Activated CD4-positive, alpha-beta T cell treated with anti-CD3 and anti-CD28 coated beads for 36 hours (primary cell): Measurements from ENCODE around the gene GRIN2A. TPM values are rescaled to one million over a fixed set of nuclear protein-coding genes. Genes with fewer than 3 reads are reported as not detected.

ENCODE experiments used
- ATAC-seq: fragments of 200-7000 bp; cut with Tn5 transposase; one replicate; pipeline ENCODE4 v1.10.0; 2021; ENCODE audit warnings: mild to moderate bottlenecking, moderate library complexity
- CTCF ChIA-PET: fragments of 350-600 bp; sonication (Branson Sonifier 250); formaldehyde crosslinking; loops from one replicate; lab custom pipeline; 2021; ENCODE audit warnings: antibody characterized with exemption; lab: Charles Lee
- POLR2A ChIA-PET: fragments of 350-600 bp; sonication (Branson Sonifier 250); formaldehyde crosslinking; loops from one replicate; lab custom pipeline; 2021; ENCODE audit warnings: antibody characterized with exemption, inconsistent platforms; lab: Charles Lee
- DNase-seq: peaks from one replicate; pipeline ENCODE4 v3.0.0-alpha.2; 2020
- H3K27ac Mint-ChIP-seq: one replicate; pipeline ENCODE4 v1.8.0; 2021; ENCODE audit warnings: mixed read lengths
- H3K27me3 Mint-ChIP-seq: one replicate; pipeline ENCODE4 v1.8.0; 2021; ENCODE audit warnings: mixed read lengths
- H3K36me3 Mint-ChIP-seq: one replicate; pipeline ENCODE4 v1.8.0; 2021; ENCODE audit warnings: low read depth, mixed read lengths
- H3K4me1 Mint-ChIP-seq: one replicate; pipeline ENCODE4 v1.8.0; 2021; ENCODE audit warnings: mixed read lengths
- H3K4me3 Mint-ChIP-seq: one replicate; pipeline ENCODE4 v1.8.0; 2021; ENCODE audit warnings: mild to moderate bottlenecking, moderate library complexity, mixed read lengths
- H3K9me3 Mint-ChIP-seq: one replicate; pipeline ENCODE4 v1.8.0; 2021; ENCODE audit warnings: low read depth, mixed read lengths
- intact Hi-C, 2 experiments: fragments of 100-400 bp; cut with DNase I in 1 of 2; cut with micrococcal nuclease in 1 of 2; formaldehyde crosslinking; loops; one replicate each; pipeline versions ENCODE4 v1.14.2 to v1.15.1; 2022 to 2024; cut with DNase I, micrococcal nuclease
- total RNA-seq, 2 experiments: library from RNA; stranded (reverse); gene quantifications; one replicate each; pipeline ENCODE4 v1.2.3, GENCODE V29; 2021

The GRIN2A gene
- total RNA-seq, 2 experiments from 2014 or later = not detected

DNA sequence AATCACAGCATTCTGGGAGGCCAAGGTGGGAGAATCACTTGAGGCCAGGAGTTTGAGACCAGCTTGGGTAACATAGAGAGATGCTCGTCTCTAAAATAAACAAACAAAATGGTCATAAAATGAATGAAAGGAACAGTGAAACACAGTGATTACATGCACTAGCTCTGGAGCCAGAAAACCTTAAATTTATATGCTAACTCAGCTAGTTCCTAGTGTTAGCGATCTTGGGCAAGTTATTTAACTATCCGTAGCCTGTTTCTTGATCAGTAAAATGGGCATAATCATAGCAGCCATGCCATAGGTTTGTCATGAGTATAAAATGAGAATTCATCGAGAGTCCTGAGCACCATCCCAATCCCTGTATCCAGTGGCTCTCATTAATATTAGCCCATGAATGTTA, 271.0 kb downstream of the GRIN2A start:
- ATAC-seq (no peak), DNase-seq (no peak)
- CTCF ChIA-PET = no interaction called here
- intact Hi-C loops = loop anchor here in 1 of 2 experiments (2.0 kb wide), 1 partner anchor 20 kb away; no protein-coding TSS in a partner anchor
- POLR2A ChIA-PET = interaction anchor here (0.6 kb wide), 1 partner anchor 294 kb away, joined by 3 read pairs; no protein-coding TSS in a partner anchor
- Mint-ChIP-seq H3K4me1 (no peaks in the 10 kb centered on the region), H3K4me3 (no peak overlapping the region), H3K27me3 (peaks cover 2% of the 10 kb centered on the region), H3K36me3 (no peaks in the 10 kb centered on the region), H3K27ac (no peak overlapping the region), H3K9me3 (peaks cover 4% of the 10 kb centered on the region)

DNA sequence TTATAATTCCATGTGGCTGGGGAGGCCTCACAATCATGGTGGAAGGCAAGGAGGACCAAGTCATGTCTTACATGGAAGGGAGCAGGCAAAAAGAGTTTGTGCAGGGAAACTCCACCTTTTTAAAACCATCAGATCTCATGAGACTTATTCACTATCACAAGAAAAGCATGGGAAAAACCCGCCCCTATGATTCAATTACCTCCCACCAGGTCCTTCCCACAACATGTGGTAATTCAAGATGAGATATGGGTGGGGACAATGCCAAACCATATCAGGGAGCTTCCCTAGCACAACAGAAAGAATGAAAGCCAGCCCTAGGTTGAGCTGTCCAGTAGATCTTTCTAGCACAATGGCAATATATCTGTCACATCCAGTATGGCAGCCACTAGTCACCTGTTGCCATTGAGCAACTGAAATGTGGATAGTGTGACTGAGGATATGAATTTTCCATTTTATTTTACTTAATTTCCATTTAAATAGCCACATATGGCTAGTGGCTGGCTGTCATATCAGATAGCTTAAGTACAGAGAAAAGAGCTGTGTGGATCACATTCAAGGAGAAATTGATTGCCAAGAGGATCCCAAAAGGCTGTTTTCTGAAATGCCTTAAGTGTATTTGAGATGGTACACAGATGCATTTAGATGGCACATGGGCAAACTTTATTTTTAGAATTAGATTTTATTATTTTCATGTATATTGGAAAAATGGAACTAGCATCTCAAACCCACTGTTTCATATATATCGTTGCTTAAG, 273.0 kb downstream of the GRIN2A start:
- H3K36me3 Mint-ChIP-seq = no peaks in the 10 kb centered on the region
- intact Hi-C loops = no loop called here
- ATAC-seq = no peak
- ChIA-PET POLR2A (no interaction called here), CTCF (no interaction called here)
- H3K4me1 Mint-ChIP-seq = no peaks in the 10 kb centered on the region
- no peak for DNase-seq
- H3K9me3 Mint-ChIP-seq = peaks cover 3% of the 10 kb centered on the region
- H3K27me3 Mint-ChIP-seq = peaks cover 2% of the 10 kb centered on the region
- no peak overlapping the region for H3K4me3 Mint-ChIP-seq
- no peak overlapping the region for H3K27ac Mint-ChIP-seq

DNA sequence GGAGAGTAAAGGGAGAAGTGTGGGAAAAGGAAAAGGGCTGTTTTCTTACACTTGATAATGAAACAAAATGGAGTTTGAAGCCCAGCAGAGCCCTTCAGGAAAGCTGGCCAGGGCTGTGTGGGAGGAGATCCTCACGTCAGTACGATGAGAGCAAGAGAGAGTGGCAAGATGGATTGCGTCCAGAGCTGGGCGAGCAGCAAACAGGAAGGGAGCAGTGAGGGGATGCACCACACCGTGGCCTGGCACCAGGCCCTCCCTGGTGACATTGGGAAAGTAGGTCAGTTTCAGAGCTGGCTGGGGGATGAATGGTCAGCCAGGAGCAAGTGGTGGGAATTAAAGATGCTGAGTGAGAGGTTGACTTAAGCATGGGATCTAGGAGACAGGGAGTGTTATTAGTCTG, 273.6 kb downstream of the GRIN2A start:
- intact Hi-C loops = no loop called here
- H3K9me3 Mint-ChIP-seq = peaks cover 3% of the 10 kb centered on the region
- DNase-seq (no peak), ATAC-seq (no peak)
- H3K36me3 Mint-ChIP-seq = no peaks in the 10 kb centered on the region
- CTCF ChIA-PET = interaction anchor here (0.6 to 0.7 kb wide), 2 partner anchors 8 to 11 kb away, joined by 3 to 4 read pairs; no protein-coding TSS in a partner anchor
- POLR2A ChIA-PET = no interaction called here
- no peak overlapping the region for H3K27ac Mint-ChIP-seq
- peaks cover 2% of the 10 kb centered on the region for H3K27me3 Mint-ChIP-seq
- no peaks in the 10 kb centered on the region for H3K4me1 Mint-ChIP-seq
- H3K4me3 Mint-ChIP-seq = no peak overlapping the region

DNA sequence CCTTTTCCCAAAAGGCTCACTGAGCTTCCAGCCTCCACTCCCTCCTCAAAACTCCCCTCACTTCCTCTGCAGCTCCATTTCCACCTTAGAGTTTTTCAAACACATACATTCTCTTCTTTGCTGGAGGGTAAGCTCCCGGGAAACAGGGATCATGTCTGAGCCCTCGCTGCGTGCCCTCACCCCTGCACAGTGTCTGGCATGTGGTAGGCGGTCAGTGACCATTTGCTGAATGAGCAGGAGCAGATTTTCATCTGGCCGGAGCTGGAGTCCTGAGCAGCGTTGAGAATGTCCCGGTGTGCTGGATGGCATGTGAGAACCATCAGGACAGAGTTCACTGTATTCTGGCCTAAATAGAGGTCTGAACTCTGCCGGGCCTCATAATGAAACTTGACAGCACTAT, 274.5 kb downstream of the GRIN2A start:
- ChIA-PET POLR2A (interaction anchor here (0.6 kb wide), 1 partner anchor 698 kb away, joined by 3 read pairs; no protein-coding TSS in a partner anchor), CTCF (interaction anchor here (0.6 to 0.7 kb wide), 2 partner anchors 12 to 700 kb away, joined by 3 to 4 read pairs; no protein-coding TSS in a partner anchor)
- Mint-ChIP-seq H3K27ac (no peak overlapping the region), H3K4me3 (no peak overlapping the region), H3K36me3 (no peaks in the 10 kb centered on the region), H3K27me3 (peaks cover 7% of the 10 kb centered on the region), H3K4me1 (no peaks in the 10 kb centered on the region), H3K9me3 (peaks cover 8% of the 10 kb centered on the region)
- DNase-seq = no peak
- intact Hi-C loops = no loop called here
- ATAC-seq = no peak

DNA sequence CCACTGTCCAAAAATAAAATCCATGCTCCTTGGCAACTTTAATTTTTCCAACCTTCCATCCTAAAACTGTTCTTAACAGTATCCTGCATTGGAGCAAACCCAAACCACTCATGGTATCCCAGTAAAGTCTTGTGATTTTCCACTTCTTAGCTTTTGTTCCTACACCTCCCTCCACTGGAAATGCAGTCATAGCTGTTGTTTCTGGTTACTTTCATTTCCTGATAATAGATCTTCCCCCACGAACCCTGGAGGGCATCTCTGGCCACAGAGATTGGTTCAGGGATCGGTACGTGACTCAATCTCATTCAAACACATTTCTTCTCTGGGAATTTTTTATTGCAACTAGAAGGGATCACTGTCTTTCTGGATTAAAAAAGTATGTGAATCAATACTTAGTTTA, 276.0 kb downstream of the GRIN2A start:
- ChIA-PET CTCF (no interaction called here), POLR2A (no interaction called here)
- Mint-ChIP-seq H3K4me1 (no peaks in the 10 kb centered on the region), H3K27ac (no peak overlapping the region), H3K36me3 (no peaks in the 10 kb centered on the region), H3K27me3 (peaks cover 5% of the 10 kb centered on the region), H3K9me3 (peaks cover 6% of the 10 kb centered on the region), H3K4me3 (no peak overlapping the region)
- no peak for DNase-seq
- intact Hi-C loops = no loop called here
- no peak for ATAC-seq

DNA sequence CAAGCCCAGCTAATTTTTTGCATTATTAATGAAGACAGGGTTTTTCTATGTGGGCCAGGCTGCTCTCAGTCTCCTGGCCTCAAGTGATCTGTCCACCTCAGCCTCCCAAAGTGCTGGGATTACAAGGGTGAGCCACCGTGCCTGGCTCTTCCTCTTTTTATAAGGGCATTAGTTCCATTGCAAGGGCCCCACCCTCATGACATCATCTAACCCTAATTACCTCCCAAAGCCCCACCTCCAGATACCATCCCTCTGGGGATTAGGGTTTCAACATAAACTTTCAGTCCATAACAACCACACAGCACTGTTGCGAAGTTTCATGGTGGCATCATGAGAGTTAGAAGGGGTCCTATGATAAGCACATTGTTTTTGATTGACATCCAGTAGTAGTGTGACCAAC, 277.7 kb downstream of the GRIN2A start:
- H3K9me3 Mint-ChIP-seq = peaks cover 6% of the 10 kb centered on the region
- H3K27me3 Mint-ChIP-seq = peaks cover 5% of the 10 kb centered on the region
- H3K36me3 Mint-ChIP-seq = no peaks in the 10 kb centered on the region
- ChIA-PET CTCF (no interaction called here), POLR2A (no interaction called here)
- no peak overlapping the region for H3K27ac Mint-ChIP-seq
- no peak for DNase-seq
- no peak overlapping the region for H3K4me3 Mint-ChIP-seq
- intact Hi-C loops = no loop called here
- no peaks in the 10 kb centered on the region for H3K4me1 Mint-ChIP-seq
- no peak for ATAC-seq

DNA sequence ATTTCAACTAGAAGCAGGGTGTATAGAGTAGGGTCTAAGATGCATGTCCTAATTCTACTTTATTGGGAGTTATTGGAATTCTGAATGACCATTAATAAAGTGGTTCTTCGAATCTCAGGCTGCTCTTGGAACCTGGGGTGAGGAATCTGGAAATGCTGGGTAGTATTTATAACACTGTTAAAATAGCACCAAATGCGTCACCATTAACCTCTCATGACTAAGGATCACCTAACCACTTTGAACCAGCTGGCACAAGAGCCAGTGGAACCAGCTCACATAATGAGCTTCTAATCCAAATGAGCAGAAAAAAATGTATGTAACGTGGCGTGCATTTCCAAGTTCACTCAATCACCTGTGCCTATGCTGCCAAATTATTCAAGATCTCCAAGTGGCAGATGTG, 281.7 kb downstream of the GRIN2A start:
- Mint-ChIP-seq H3K4me3 (no peak overlapping the region), H3K4me1 (no peaks in the 10 kb centered on the region), H3K27me3 (peaks cover 5% of the 10 kb centered on the region), H3K9me3 (peaks cover 6% of the 10 kb centered on the region), H3K36me3 (no peaks in the 10 kb centered on the region), H3K27ac (no peak overlapping the region)
- CTCF ChIA-PET = no interaction called here
- ATAC-seq (no peak), DNase-seq (no peak)
- POLR2A ChIA-PET = no interaction called here
- intact Hi-C loops = no loop called here

DNA sequence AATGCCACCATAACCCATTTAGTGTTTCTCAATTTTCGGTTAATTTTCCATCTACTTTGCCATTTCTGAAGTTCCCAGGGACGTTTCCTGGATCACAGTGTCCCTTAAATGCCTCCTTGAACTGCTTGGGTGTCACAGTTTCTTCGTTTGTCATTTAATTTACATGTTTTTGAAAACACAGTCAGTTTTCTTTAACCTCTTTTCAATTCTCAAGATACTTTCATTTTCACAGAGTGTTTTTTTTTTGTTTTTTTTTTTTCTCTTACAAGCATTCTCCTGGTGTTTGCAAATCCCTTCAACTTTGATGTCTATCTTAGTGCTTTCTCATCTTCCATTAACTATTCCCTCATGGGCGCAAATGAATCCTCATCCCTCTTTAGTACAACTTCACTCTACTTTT, 283.7 kb downstream of the GRIN2A start:
- H3K4me1 Mint-ChIP-seq = no peaks in the 10 kb centered on the region
- ChIA-PET CTCF (no interaction called here), POLR2A (no interaction called here)
- H3K27ac Mint-ChIP-seq = no peak overlapping the region
- H3K27me3 Mint-ChIP-seq = peaks cover 4% of the 10 kb centered on the region
- H3K36me3 Mint-ChIP-seq = no peaks in the 10 kb centered on the region
- intact Hi-C loops = no loop called here
- DNase-seq (no peak), ATAC-seq (no peak)
- no peak overlapping the region for H3K4me3 Mint-ChIP-seq
- peaks cover 7% of the 10 kb centered on the region for H3K9me3 Mint-ChIP-seq

DNA sequence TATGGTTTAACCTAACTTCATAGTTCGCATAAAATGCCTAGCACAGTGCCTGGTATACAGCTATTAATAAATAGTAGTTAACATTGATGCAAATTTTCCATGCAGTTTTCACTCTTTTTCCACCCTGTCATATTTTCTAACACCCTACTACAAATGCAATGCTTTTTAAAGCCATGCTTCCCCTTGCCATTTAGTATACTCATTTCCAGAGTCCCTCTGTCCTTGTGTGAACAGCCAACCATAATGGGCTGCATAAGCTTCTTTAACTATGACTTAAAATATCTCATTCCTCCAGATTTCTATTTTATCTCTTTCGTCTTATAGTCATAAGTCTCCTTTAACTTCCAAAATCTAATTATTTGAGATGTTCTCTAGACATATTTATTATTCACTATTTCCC, 284.1 kb downstream of the GRIN2A start:
- H3K36me3 Mint-ChIP-seq = no peaks in the 10 kb centered on the region
- ATAC-seq = no peak
- DNase-seq = no peak
- ChIA-PET CTCF (no interaction called here), POLR2A (no interaction called here)
- intact Hi-C loops = no loop called here
- H3K27ac Mint-ChIP-seq = no peak overlapping the region
- H3K27me3 Mint-ChIP-seq = peaks cover under 1% of the 10 kb centered on the region
- H3K4me1 Mint-ChIP-seq = no peaks in the 10 kb centered on the region
- peaks cover 2% of the 10 kb centered on the region for H3K9me3 Mint-ChIP-seq
- H3K4me3 Mint-ChIP-seq = no peak overlapping the region

DNA sequence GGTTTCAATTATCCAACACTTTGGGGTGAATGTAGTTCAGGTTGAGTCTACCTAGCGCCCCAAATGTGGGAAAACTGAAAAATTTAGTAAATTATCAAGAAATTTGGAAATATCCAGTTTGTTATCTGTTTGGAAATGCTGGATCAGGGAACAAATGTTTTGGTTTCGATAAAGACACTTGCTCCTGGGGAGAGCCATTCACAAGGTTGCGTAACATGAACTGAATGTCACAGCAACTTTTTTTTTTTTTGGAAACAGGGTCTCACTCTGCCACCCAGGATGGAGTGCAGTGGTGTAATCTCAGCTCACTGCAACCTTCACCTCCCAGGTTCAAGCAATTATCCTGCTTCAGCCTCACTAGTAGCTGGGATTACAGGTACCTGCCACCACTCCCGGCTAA, 286.4 kb downstream of the GRIN2A start:
- no peak overlapping the region for H3K27ac Mint-ChIP-seq
- no peaks in the 10 kb centered on the region for H3K36me3 Mint-ChIP-seq
- no peaks in the 10 kb centered on the region for H3K4me1 Mint-ChIP-seq
- ATAC-seq (no peak), DNase-seq (no peak)
- H3K4me3 Mint-ChIP-seq = no peak overlapping the region
- intact Hi-C loops = no loop called here
- peaks cover 3% of the 10 kb centered on the region for H3K27me3 Mint-ChIP-seq
- ChIA-PET CTCF (no interaction called here), POLR2A (no interaction called here)
- H3K9me3 Mint-ChIP-seq = peaks cover 4% of the 10 kb centered on the region

DNA sequence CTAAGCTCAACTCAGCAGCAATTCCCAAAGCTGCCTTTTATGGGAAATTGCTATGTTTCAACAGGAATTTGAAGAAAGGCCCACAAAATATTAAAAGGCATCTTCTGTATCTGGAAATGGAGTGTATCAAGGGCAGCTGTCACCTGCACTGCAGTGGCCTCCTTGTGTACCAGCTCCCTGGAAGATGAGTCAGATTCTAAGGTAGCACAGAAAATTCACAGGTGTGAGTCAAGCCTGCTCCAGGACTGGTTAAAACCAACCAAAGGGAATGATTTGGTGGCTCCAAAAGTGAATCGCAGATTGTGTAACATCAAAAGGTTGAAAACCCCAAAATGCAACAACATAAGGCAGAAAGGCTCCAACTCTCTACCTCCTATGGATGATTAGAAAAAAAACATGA, 296.4 kb downstream of the GRIN2A start:
- no peak for ATAC-seq
- ChIA-PET CTCF (no interaction called here), POLR2A (no interaction called here)
- Mint-ChIP-seq H3K36me3 (no peaks in the 10 kb centered on the region), H3K27me3 (peaks cover 2% of the 10 kb centered on the region), H3K9me3 (no peaks in the 10 kb centered on the region), H3K4me3 (no peak overlapping the region), H3K4me1 (no peaks in the 10 kb centered on the region), H3K27ac (no peak overlapping the region)
- intact Hi-C loops = no loop called here
- DNase-seq = no peak

DNA sequence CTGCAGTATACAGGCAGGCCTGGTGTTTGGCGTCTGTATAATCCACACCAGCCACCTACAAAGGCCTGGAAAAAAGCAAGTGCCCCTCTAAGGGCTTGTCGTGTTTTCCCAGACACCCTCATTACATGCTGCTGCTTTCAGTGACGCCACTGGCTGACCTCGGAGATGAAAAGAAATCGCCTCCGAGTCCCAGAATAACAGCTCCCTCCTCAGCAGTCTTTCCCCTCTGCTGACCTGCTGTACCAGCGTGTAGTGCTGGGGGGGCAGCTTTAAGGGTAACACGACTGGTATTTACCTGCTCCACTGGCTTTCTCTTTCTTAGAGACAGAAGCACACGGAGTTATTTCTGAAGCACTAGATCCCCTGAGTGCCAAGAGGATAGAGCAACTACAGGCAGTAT, 296.8 kb downstream of the GRIN2A start:
- intact Hi-C loops = no loop called here
- peaks cover 2% of the 10 kb centered on the region for H3K27me3 Mint-ChIP-seq
- no peaks in the 10 kb centered on the region for H3K9me3 Mint-ChIP-seq
- DNase-seq = no peak
- H3K36me3 Mint-ChIP-seq = no peaks in the 10 kb centered on the region
- no peak for ATAC-seq
- no peaks in the 10 kb centered on the region for H3K4me1 Mint-ChIP-seq
- ChIA-PET CTCF (no interaction called here), POLR2A (no interaction called here)
- H3K4me3 Mint-ChIP-seq = no peak overlapping the region
- H3K27ac Mint-ChIP-seq = no peak overlapping the region
